H9 (cell line): ENCODE results near the gene CFAP54. TPM values are rescaled to one million over a fixed set of nuclear protein-coding genes. Genes with fewer than 3 reads are reported as not detected.

Source experiments
- DNase-seq: peaks from one replicate; pipeline ENCODE4 v3.0.0-alpha.2; 2017
- H2AFZ ChIP-seq: one replicate; pipeline ENCODE4 v1.6.1; 2013; ENCODE audit warnings: mild to moderate bottlenecking, low read length, control low read depth, moderate library complexity
- H2AK5ac ChIP-seq: 2 replicates; pipeline ENCODE4 v1.6.1; 2013; ENCODE audit warnings: low read length, control low read depth, mixed read lengths; ENCODE audit not compliant: insufficient read length
- H2BK120ac ChIP-seq: one replicate; pipeline ENCODE4 v1.6.1; 2013; ENCODE audit warnings: low read depth, mild to moderate bottlenecking, low read length, control low read depth, inconsistent platforms; ENCODE audit not compliant: poor library complexity, severe bottlenecking
- H2BK12ac ChIP-seq: 2 replicates; pipeline ENCODE4 v1.6.1; 2013; ENCODE audit warnings: low read length, control low read depth, mixed read lengths, low read depth; ENCODE audit not compliant: insufficient read length
- H2BK15ac ChIP-seq: 2 replicates; pipeline ENCODE4 v1.6.1; 2013; ENCODE audit warnings: low read depth, low read length, control low read depth
- H2BK20ac ChIP-seq: one replicate; pipeline ENCODE4 v1.6.1; 2013; ENCODE audit warnings: low read depth, mild to moderate bottlenecking, low read length, control low read depth, inconsistent platforms; ENCODE audit not compliant: poor library complexity, severe bottlenecking
- H2BK5ac ChIP-seq: 2 replicates; pipeline ENCODE4 v1.6.1; 2013; ENCODE audit warnings: low read length, control low read depth, mixed read lengths; ENCODE audit not compliant: insufficient read length
- H3K14ac ChIP-seq: 2 replicates; pipeline ENCODE4 v1.6.1; 2013; ENCODE audit warnings: low read length, control low read depth; ENCODE audit not compliant: insufficient read depth
- H3K18ac ChIP-seq: 2 replicates; pipeline ENCODE4 v1.6.1; 2013; ENCODE audit warnings: low read depth, mild to moderate bottlenecking, mixed read lengths, low read length, control low read depth; ENCODE audit not compliant: insufficient read length
- H3K23ac ChIP-seq: 2 replicates; pipeline ENCODE4 v1.6.1; 2013; ENCODE audit warnings: low read length, control low read depth, mixed read lengths, low read depth; ENCODE audit not compliant: insufficient read length
- H3K23me2 ChIP-seq: 2 replicates; pipeline ENCODE4 v1.6.1; 2013; ENCODE audit warnings: low read depth, mild to moderate bottlenecking, mixed read lengths, low read length, control low read depth; ENCODE audit not compliant: insufficient read length, poor library complexity, severe bottlenecking
- H3K27ac ChIP-seq: 2 replicates; pipeline ENCODE4 v1.5.1; 2013; ENCODE audit warnings: low read length, control low read depth, mixed read lengths, low read depth; ENCODE audit not compliant: insufficient read length
- H3K27me3 ChIP-seq: 2 replicates; pipeline ENCODE4 v1.6.1; 2013; ENCODE audit warnings: low read length, control low read depth, inconsistent platforms; ENCODE audit not compliant: insufficient read depth
- H3K4ac ChIP-seq: 2 replicates; pipeline ENCODE4 v1.6.1; 2013; ENCODE audit warnings: low read depth, mild to moderate bottlenecking, control low read depth, inconsistent platforms, low read length, moderate library complexity
- H3K4me1 ChIP-seq: 2 replicates; pipeline ENCODE4 v1.6.1; 2013; ENCODE audit warnings: low read length, control low read depth, inconsistent platforms; ENCODE audit not compliant: insufficient read depth
- H3K4me2 ChIP-seq: 2 replicates; pipeline ENCODE4 v1.6.1; 2013; ENCODE audit warnings: low read length, control low read depth, mixed read lengths; ENCODE audit not compliant: insufficient read length, insufficient read depth
- H3K56ac ChIP-seq: 2 replicates; pipeline ENCODE4 v1.6.1; 2013; ENCODE audit warnings: low read depth, mild to moderate bottlenecking, mixed read lengths, low read length, control low read depth; ENCODE audit not compliant: insufficient read length
- H3K79me1 ChIP-seq: 2 replicates; pipeline ENCODE4 v1.6.1; 2013; ENCODE audit warnings: low read depth, mild to moderate bottlenecking, moderate library complexity, low read length, control low read depth, inconsistent platforms; ENCODE audit not compliant: insufficient read depth, poor library complexity, severe bottlenecking
- H3K79me2 ChIP-seq: 2 replicates; pipeline ENCODE4 v1.6.1; 2013; ENCODE audit warnings: low read length, control low read depth, inconsistent platforms; ENCODE audit not compliant: insufficient read depth
- H3K9ac ChIP-seq: 2 replicates; pipeline ENCODE4 v1.6.1; 2013; ENCODE audit warnings: low read length, control low read depth, mixed read lengths; ENCODE audit not compliant: insufficient read length; ENCODE audit errors: extremely low read depth
- H3K9me3 ChIP-seq: one replicate; pipeline ENCODE4 v1.6.1; 2013; ENCODE audit warnings: low read depth, low read length, inconsistent platforms; ENCODE audit not compliant: control insufficient read depth
- H3T11ph ChIP-seq: one replicate; pipeline ENCODE4 v1.6.1; 2013; ENCODE audit warnings: mild to moderate bottlenecking, low read length, control low read depth, inconsistent platforms
- H4K20me1 ChIP-seq: one replicate; pipeline ENCODE4 v1.6.1; 2013; ENCODE audit not compliant: control insufficient read depth, insufficient read length, insufficient read depth
- H4K5ac ChIP-seq: 2 replicates; pipeline ENCODE4 v1.6.1; 2013; ENCODE audit warnings: low read depth, mild to moderate bottlenecking, mixed read lengths, low read length, control low read depth; ENCODE audit not compliant: insufficient read length
- H4K8ac ChIP-seq: replicated peaks from 2 replicates; pipeline ENCODE4 v1.6.1; 2013; ENCODE audit warnings: low read length, control low read depth, mixed read lengths, low read depth; ENCODE audit not compliant: insufficient read length
- H4K91ac ChIP-seq: 2 replicates; pipeline ENCODE4 v1.6.1; 2013; ENCODE audit warnings: low read depth, mild to moderate bottlenecking, moderate library complexity, mixed read lengths, low read length, control low read depth; ENCODE audit not compliant: insufficient read length
- H3K27ac Mint-ChIP-seq, 3 experiments: 2 replicates in 2 of 3; 3 replicates in 1 of 3; pipeline ENCODE4 v1.8.0; 2020 to 2021; ENCODE audit warnings: mixed read lengths in 3 of 3, mild to moderate bottlenecking in 1 of 3, moderate library complexity in 1 of 3
- H3K27me3 Mint-ChIP-seq: 2 replicates; pipeline ENCODE4 v1.8.0; 2021; ENCODE audit warnings: low read depth, mild to moderate bottlenecking, moderate library complexity, mixed read lengths
- H3K36me3 Mint-ChIP-seq, 3 experiments: 2 replicates in 2 of 3; 3 replicates in 1 of 3; pipeline ENCODE4 v1.8.0; 2020 to 2021; ENCODE audit warnings: low read depth in 3 of 3, mixed read lengths in 3 of 3; ENCODE audit not compliant: insufficient read depth in 1 of 3
- H3K4me1 Mint-ChIP-seq, 2 experiments: 2 replicates each; pipeline ENCODE4 v1.8.0; 2020; ENCODE audit warnings: mixed read lengths in 2 of 2
- H3K4me3 Mint-ChIP-seq, 2 experiments: 2 replicates in 1 of 2; 3 replicates in 1 of 2; pipeline ENCODE4 v1.8.0; 2020 to 2021; ENCODE audit warnings: mild to moderate bottlenecking in 2 of 2, mixed read lengths in 2 of 2, moderate library complexity in 1 of 2
- H3K9me3 Mint-ChIP-seq, 2 experiments: 2 replicates in 1 of 2; 3 replicates in 1 of 2; pipeline ENCODE4 v1.8.0; 2020; ENCODE audit warnings: mild to moderate bottlenecking in 2 of 2, mixed read lengths in 2 of 2, moderate library complexity in 1 of 2
- CTCF ChIP-seq: fragments of 200-600 bp; sonication (generic); conservative IDR thresholded peaks from 3 replicates; pipeline ENCODE4 v1.8.0; 2021; ENCODE audit warnings: antibody characterized with exemption, mild to moderate bottlenecking
- WGBS: extraction: QIAGEN DNeasy Blood & Tissue Kit; methylation state at CpG from one replicate; pipeline ENCODE4 v1.1.7; 2013; ENCODE audit warnings: missing lambda C conversion rate, low lambda C conversion rate, mixed read lengths; ENCODE audit not compliant: insufficient read length; ENCODE audit errors: extremely low coverage; 5-methylcytosine and 5-hydroxymethylcytosine counted together
- total RNA-seq: library from RNA; stranded (reverse); gene quantifications from 2 replicates; pipeline ENCODE4 v1.2.1, GENCODE V29; 2021

Gene CFAP54
- total RNA-seq, 1 experiment from 2014 or later = 0.24 TPM

GRCh38 chr12:96474206-96474605, 15.2 kb upstream of the CFAP54 start:
- Histone ChIP-seq H3K79me1 (no peaks in the 10 kb centered on the region), H4K91ac (no peak overlapping the region), H3K9me3 (no peaks in the 10 kb centered on the region), H2AK5ac (no peak overlapping the region), H2BK15ac (no peak overlapping the region), H2AFZ (no peak overlapping the region), H4K8ac (no peak overlapping the region), H2BK120ac (no peak overlapping the region), H3K4me1 (no peaks in the 10 kb centered on the region), H4K20me1 (no peaks in the 10 kb centered on the region), H3K23me2 (no peaks in the 10 kb centered on the region), H3K79me2 (no peaks in the 10 kb centered on the region), H3K14ac (no peak overlapping the region), H2BK12ac (no peak overlapping the region), H3K27me3 (no peaks in the 10 kb centered on the region), H2BK20ac (no peak overlapping the region), H3K56ac (no peak overlapping the region), H4K5ac (no peak overlapping the region), H3K4me2 (no peak overlapping the region), H3T11ph (no peak overlapping the region), H3K23ac (no peak overlapping the region), H3K27ac (no peak overlapping the region), H3K9ac (no peak overlapping the region), H3K18ac (no peak overlapping the region), H3K4ac (no peak overlapping the region), H2BK5ac (no peak overlapping the region)
- WGBS = no CpG with 5 or more reads among the region's 4 CpGs
- H3K4me3 Mint-ChIP-seq = no peak overlapping the region
- no peak for DNase-seq
- no peaks in the 10 kb centered on the region for H3K27me3 Mint-ChIP-seq
- H3K4me1 Mint-ChIP-seq = peaks cover 2 to 6% of the 10 kb centered on the region in 2 experiments; a peak in 3 of 4 replicates
- H3K9me3 Mint-ChIP-seq = peaks cover 0 to 3% of the 10 kb centered on the region in 2 experiments; a peak in 1 of 5 replicates
- H3K27ac Mint-ChIP-seq = no peak overlapping the region
- H3K36me3 Mint-ChIP-seq = no peaks in the 10 kb centered on the region
- TF ChIP-seq CTCF = no peak
